ENCODE results near the gene MERTK. TPM values are rescaled to one million over a fixed set of nuclear protein-coding genes. Genes with fewer than 3 reads are reported as not detected.

MERTK gene
- total RNA-seq, 1 experiment from 2014 or later: 39.2 TPM

DNA sequence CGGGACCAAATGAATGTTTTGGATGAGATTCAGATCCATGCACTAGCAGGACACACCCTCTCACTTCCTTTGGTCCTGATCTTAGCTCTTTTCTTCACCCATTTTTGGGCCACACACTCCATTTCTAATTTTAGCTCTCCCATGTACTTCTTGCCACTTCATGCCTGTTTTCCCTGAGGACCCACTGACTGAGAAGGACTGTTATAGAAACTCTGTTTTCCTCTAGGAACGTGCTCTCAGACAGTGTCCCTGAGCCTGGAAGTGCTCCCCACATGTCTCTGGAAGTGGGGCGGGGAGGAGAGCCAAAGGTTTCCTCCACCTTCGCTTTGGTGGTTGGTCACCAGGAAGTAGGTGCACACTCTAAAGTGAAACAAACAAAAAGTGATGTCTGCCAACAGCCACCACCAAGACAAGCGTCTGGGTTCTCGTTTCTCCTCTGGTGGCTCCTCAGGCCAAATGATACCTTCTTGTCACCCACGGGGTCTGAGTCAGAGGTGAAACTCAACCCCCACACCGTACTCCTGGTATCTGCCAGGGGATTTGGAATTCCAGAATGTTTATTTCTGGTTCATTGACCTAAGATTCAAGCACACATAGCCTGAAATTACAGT, 74.7 kb downstream of the MERTK start:
- TF ChIP-seq, protein P1, sequence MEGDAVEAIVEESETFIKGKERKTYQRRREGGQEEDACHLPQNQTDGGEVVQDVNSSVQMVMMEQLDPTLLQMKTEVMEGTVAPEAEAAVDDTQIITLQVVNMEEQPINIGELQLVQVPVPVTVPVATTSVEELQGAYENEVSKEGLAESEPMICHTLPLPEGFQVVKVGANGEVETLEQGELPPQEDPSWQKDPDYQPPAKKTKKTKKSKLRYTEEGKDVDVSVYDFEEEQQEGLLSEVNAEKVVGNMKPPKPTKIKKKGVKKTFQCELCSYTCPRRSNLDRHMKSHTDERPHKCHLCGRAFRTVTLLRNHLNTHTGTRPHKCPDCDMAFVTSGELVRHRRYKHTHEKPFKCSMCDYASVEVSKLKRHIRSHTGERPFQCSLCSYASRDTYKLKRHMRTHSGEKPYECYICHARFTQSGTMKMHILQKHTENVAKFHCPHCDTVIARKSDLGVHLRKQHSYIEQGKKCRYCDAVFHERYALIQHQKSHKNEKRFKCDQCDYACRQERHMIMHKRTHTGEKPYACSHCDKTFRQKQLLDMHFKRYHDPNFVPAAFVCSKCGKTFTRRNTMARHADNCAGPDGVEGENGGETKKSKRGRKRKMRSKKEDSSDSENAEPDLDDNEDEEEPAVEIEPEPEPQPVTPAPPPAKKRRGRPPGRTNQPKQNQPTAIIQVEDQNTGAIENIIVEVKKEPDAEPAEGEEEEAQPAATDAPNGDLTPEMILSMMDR (IDR thresholded peaks at IDR 0.05; ENCODE audit: insufficient read depth in 1 of 2, low read depth in 1 of 2, low read length in 1 of 2, severe bottlenecking in 1 of 2, unreplicated experiment in 1 of 2): no peak
- Histone ChIP-seq H3K4me1 (peaks cover 29% of the 10 kb centered on the region), H3K36me3 (ENCODE audit: control insufficient read depth, insufficient read depth, low read length) (no peaks in the 10 kb centered on the region; the same call in 1 of the 2 replicates), H3K9me3 (no peaks in the 10 kb centered on the region), H3K4me3 (ENCODE audit: low read depth, low read length) (no peak overlapping the region), H3K27me3 (replicated peaks; ENCODE audit: control insufficient read depth, insufficient read depth, low read length) (no peaks in the 10 kb centered on the region)
- intact Hi-C loops (cut with micrococcal nuclease; ENCODE audit: unreplicated experiment): no loop called here
- ChIA-PET CTCF (no interaction called here), POLR2A (no interaction called here)
- BruUV-seq (replicated peaks): no TSS peak
- peaks cover 62% of the 10 kb centered on the region for H3K36me3 Mint-ChIP-seq (ENCODE audit: insufficient read depth, unreplicated experiment)
- no peak overlapping the region for H3K4me3 Mint-ChIP-seq (ENCODE audit: unreplicated experiment)
- DNase-seq: no peak
- H3K4me1 Mint-ChIP-seq (ENCODE audit: low read depth, unreplicated experiment): peaks cover 36% of the 10 kb centered on the region
- no peaks in the 10 kb centered on the region for H3K9me3 Mint-ChIP-seq (ENCODE audit: unreplicated experiment)
- H3K27me3 Mint-ChIP-seq (ENCODE audit: insufficient read depth, unreplicated experiment): no peaks in the 10 kb centered on the region
- H3K27ac Mint-ChIP-seq (ENCODE audit: unreplicated experiment): peak overlapping the region; percentile 77

DNA sequence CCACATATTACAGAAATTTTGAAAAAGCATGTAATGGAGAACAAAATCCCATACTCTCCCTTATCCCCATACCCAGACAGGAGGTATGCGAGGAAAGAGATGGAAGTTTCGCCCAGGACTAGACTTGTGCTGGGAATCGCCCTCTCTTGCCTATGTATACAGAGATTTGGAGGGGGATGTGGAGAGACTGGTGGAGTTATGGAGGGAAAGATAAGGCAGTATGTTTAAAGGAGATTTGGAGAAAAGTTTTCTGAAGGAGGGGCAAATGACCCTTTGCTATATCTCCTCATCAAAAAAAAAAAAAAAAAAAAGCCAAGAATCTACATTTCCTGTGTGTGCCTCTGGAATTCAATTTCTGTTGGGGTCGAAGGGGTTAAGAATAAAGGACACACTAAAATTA, 75.3 kb downstream of the MERTK start:
- Mint-ChIP-seq H3K4me3 (ENCODE audit: unreplicated experiment) (peak overlapping the region; percentile 17), H3K27me3 (ENCODE audit: insufficient read depth, unreplicated experiment) (no peaks in the 10 kb centered on the region), H3K27ac (ENCODE audit: unreplicated experiment) (peak overlapping the region; percentile 77), H3K9me3 (ENCODE audit: unreplicated experiment) (no peaks in the 10 kb centered on the region), H3K4me1 (ENCODE audit: low read depth, unreplicated experiment) (peaks cover 37% of the 10 kb centered on the region), H3K36me3 (ENCODE audit: insufficient read depth, unreplicated experiment) (peaks cover 63% of the 10 kb centered on the region)
- H3K4me3 ChIP-seq (ENCODE audit: low read depth, low read length): no peak overlapping the region
- BruUV-seq (replicated peaks): no TSS peak
- no peaks in the 10 kb centered on the region; the same call in 1 of the 2 replicates for H3K36me3 ChIP-seq (ENCODE audit: control insufficient read depth, insufficient read depth, low read length)
- H3K27me3 ChIP-seq (replicated peaks; ENCODE audit: control insufficient read depth, insufficient read depth, low read length): no peaks in the 10 kb centered on the region
- ChIA-PET POLR2A (no interaction called here), CTCF (no interaction called here)
- peaks cover 32% of the 10 kb centered on the region for H3K4me1 ChIP-seq
- intact Hi-C loops (cut with micrococcal nuclease; ENCODE audit: unreplicated experiment): no loop called here
- TF ChIP-seq, protein P1 (IDR thresholded peaks at IDR 0.05; ENCODE audit: insufficient read depth in 1 of 2, low read depth in 1 of 2, low read length in 1 of 2, severe bottlenecking in 1 of 2, unreplicated experiment in 1 of 2): no peak
- no peak for DNase-seq
- H3K9me3 ChIP-seq: no peaks in the 10 kb centered on the region

DNA sequence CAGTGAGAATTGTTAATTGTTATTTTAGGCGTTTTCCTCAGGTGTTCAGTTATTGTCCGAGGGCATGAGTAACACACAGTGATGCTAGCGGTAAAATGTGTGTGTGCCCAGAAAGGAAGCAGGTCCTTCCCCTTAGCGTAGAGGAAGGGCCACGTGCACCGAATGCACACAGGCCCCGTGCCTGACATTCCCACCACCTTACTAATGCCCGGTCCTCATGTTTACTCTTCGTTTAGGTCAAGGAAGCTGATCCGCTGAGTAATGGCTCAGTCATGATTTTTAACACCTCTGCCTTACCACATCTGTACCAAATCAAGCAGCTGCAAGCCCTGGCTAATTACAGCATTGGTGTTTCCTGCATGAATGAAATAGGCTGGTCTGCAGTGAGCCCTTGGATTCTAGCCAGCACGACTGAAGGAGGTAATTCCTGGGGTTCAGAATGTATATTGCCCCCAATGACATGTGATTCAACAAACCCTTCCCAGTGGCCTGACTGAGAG, 76.7 kb downstream of the MERTK start:
- H3K4me1 ChIP-seq: peaks cover 39% of the 10 kb centered on the region
- peaks cover 37% of the 10 kb centered on the region for H3K4me1 Mint-ChIP-seq (ENCODE audit: low read depth, unreplicated experiment)
- intact Hi-C loops (cut with micrococcal nuclease; ENCODE audit: unreplicated experiment): loop anchor here (5.0 kb wide), 1 partner anchor 73 kb away; no protein-coding TSS in a partner anchor
- peak overlapping the region; percentile 63 for H3K27ac Mint-ChIP-seq (ENCODE audit: unreplicated experiment)
- CTCF ChIA-PET: interaction anchor here (0.6 to 0.7 kb wide), 2 partner anchors 77 to 131 kb away, joined by 3 to 4 read pairs; partner anchors contain the start of gene MERTK
- peaks cover 58% of the 10 kb centered on the region for H3K36me3 Mint-ChIP-seq (ENCODE audit: insufficient read depth, unreplicated experiment)
- no peaks in the 10 kb centered on the region for H3K9me3 Mint-ChIP-seq (ENCODE audit: unreplicated experiment)
- peak; percentile 72 to 86 for DNase-seq
- no TSS peak for BruUV-seq (replicated peaks)
- POLR2A ChIA-PET: no interaction called here
- TF ChIP-seq, protein P1 (IDR thresholded peaks at IDR 0.05; ENCODE audit: insufficient read depth in 1 of 2, low read depth in 1 of 2, low read length in 1 of 2, severe bottlenecking in 1 of 2, unreplicated experiment in 1 of 2): no peak
- no peaks in the 10 kb centered on the region for H3K9me3 ChIP-seq
- H3K4me3 Mint-ChIP-seq (ENCODE audit: unreplicated experiment): peak overlapping the region; percentile 39
- no peak overlapping the region for H3K4me3 ChIP-seq (ENCODE audit: low read depth, low read length)
- H3K27me3 ChIP-seq (replicated peaks; ENCODE audit: control insufficient read depth, insufficient read depth, low read length): no peaks in the 10 kb centered on the region
- H3K36me3 ChIP-seq (ENCODE audit: control insufficient read depth, insufficient read depth, low read length): no peaks in the 10 kb centered on the region; the same call in 1 of the 2 replicates
- H3K27me3 Mint-ChIP-seq (ENCODE audit: insufficient read depth, unreplicated experiment): no peaks in the 10 kb centered on the region

All from Caco-2 (cell line).